NB4 (cell line): ENCODE data around the gene KIF3B.
"Not testable (repeated sequence)": the region's sequence is repeated elsewhere in the genome, so short reads cannot be mapped to it uniquely, and the experiment has no call there.

ENCODE experiments used
- DNase-seq: peaks from one replicate; pipeline ENCODE4 v3.0.0; 2010; ENCODE audit warnings: low read depth
- H3K4me3 ChIP-seq: one replicate; pipeline ENCODE4 v1.5.1; 2011; ENCODE audit warnings: mild to moderate bottlenecking, low read depth, low read length, moderate library complexity
- MAX ChIP-seq: IDR thresholded peaks from 2 replicates; pipeline ENCODE4 v1.6.1; 2011; ENCODE audit warnings: low read depth, low read length
- MYC ChIP-seq: IDR thresholded peaks from 2 replicates; pipeline ENCODE4 v1.6.1; 2011; ENCODE audit warnings: low read depth, low read length
- POLR2A ChIP-seq: IDR thresholded peaks from 2 replicates; pipeline ENCODE4 v1.6.1; 2011; ENCODE audit warnings: mild to moderate bottlenecking; ENCODE audit not compliant: insufficient read length; ENCODE audit errors: extremely low read depth
- TF ChIP-seq, protein P1 (sequence below): IDR thresholded peaks from one replicate; pipeline ENCODE4 v1.5.1; 2012; ENCODE audit warnings: low read depth, low read length

KIF3B gene

DNA sequence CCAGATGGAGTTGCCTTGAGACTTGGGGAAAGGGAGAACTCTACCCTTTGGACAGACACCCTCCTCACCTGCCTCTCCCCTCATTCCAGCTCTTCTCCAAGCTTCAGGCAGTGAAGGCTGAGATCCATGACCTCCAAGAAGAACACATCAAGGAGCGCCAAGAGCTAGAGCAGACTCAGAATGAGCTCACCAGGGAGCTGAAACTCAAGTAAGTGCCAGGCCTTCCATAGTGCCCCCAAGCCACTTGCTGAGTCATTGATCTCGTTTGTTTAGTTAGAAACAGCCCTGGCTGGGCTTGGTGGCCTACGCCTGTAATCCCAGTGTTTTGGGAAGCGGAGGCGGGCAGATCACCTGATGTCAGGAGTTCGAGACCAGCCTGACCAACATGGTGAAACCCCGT lies 39.2 kb downstream of the KIF3B start:
- H3K4me3 ChIP-seq, result no peak overlapping the region
- TF ChIP-seq POLR2A (no peak), MAX (no peak), MYC (no peak)
- TF ChIP-seq, protein P1, sequence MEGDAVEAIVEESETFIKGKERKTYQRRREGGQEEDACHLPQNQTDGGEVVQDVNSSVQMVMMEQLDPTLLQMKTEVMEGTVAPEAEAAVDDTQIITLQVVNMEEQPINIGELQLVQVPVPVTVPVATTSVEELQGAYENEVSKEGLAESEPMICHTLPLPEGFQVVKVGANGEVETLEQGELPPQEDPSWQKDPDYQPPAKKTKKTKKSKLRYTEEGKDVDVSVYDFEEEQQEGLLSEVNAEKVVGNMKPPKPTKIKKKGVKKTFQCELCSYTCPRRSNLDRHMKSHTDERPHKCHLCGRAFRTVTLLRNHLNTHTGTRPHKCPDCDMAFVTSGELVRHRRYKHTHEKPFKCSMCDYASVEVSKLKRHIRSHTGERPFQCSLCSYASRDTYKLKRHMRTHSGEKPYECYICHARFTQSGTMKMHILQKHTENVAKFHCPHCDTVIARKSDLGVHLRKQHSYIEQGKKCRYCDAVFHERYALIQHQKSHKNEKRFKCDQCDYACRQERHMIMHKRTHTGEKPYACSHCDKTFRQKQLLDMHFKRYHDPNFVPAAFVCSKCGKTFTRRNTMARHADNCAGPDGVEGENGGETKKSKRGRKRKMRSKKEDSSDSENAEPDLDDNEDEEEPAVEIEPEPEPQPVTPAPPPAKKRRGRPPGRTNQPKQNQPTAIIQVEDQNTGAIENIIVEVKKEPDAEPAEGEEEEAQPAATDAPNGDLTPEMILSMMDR, result no peak
- no peak for DNase-seq

DNA sequence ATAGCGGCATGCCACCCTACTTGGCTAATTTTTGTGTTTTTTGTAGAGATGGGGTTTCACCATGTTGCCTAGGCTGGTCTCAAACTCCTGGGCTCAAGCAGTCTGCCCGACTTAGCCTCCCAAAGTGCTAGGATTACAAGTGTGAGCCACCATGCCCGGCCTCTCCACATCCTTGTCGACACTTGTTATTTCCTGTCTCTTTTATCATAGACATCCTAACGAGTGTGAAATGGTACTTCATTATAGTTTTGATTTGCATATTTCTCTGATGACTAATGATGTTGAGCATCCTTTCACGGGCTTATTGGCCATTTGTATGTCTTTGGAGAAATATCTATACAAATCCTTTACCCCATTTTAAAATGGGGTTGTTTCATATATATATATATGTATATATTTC lies 41.6 kb downstream of the KIF3B start:
- no peak for DNase-seq
- no peak overlapping the region for H3K4me3 ChIP-seq
- TF ChIP-seq MYC (no peak), POLR2A (no peak), MAX (no peak)
- TF ChIP-seq, protein P1, result no peak

GRCh38 chr20:32320305-32320704 lies 42.9 kb downstream of the KIF3B start:
- no peak for TF ChIP-seq POLR2A
- TF ChIP-seq MYC, result no peak
- TF ChIP-seq, protein P1, result no peak
- no peak for TF ChIP-seq MAX
- DNase-seq, result no peak
- no peak overlapping the region for H3K4me3 ChIP-seq

DNA sequence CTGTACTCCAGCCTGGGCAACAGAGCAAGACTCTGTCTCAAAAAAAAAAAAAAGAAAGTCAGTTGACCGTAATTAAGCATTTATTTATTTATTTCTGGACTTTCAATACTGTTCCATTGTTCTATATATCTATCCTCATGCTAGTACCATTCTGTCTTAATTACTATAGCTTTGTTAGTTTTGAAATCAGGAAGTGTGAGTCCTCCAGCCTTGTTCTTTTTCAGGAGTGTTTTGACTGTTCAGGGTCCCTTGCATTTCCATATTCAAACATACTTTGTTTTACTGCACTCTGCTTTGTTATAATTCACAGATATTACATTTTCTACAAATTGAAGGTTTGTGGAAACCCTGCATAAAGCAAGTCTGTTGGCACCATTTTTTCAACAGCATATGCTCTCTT lies 43.9 kb downstream of the KIF3B start:
- no peak overlapping the region for H3K4me3 ChIP-seq
- TF ChIP-seq POLR2A (no peak), MAX (no peak), MYC (no peak)
- TF ChIP-seq, protein P1, result no peak

GRCh38 chr20:32322260-32322659 lies 44.8 kb downstream of the KIF3B start:
- DNase-seq, H3K4me3 ChIP-seq: not testable (repeated sequence)

More for the DNA sequence above, 43.9 kb downstream of the KIF3B start:
- no peak for DNase-seq

DNA sequence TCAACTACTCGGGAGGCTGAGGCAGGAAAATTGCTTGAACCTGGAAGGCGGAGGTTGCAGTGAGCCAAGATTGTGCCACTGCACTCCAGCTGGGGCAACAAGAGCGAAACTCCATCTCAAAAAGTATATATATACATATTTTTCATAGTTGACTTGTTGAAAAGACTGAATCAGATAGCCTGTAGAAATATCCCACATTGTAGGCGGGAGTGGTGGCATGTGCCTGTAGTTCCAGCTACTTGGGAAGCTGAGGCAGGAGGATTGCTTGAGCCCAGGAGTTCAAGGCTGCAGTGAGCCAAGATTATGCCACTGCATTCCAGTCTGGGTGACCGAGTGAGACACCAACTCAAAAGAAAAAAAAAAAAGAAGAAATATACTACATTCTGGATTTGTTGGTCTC lies 46.3 kb downstream of the KIF3B start:
- not testable (repeated sequence) for DNase-seq, H3K4me3 ChIP-seq

DNA sequence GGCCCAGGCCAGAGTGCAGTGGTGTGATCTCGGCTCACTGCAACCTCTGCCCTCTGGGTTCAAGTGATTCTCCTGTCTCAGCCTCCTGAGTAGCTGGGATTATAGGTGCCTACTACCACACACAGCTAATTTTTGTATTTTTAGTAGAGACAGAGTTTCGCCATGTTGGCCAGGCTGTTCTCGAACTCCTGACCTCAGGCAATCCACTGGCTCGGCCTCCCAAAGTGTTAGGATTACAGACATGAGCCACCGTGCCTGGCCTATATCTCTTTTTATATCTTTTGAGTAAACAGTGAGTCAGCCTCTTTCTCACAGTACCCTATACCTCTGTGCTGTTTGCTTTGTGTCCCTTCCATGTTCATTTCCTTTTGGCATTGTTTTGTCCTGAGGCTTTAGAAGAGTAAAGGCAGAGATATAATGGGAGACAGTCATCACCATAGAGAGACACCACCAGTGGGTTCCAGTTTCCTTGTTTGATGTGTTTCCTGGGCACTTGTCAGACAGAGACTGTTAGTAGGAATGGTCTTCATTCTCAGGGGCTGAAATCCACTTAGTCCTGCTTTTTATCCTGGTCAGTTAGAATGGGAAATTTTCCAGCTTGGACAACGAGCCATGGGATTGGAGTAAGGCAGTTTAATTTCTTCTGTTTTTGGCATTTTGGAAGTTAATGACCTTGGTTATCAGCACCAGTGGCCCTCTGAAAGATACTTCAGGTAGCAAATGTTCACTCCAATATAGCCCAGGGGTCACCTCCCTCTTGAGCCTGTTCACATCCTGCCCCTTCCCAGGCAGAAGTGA lies 48.5 kb downstream of the KIF3B start:
- no peak overlapping the region for H3K4me3 ChIP-seq
- TF ChIP-seq POLR2A, result no peak
- TF ChIP-seq, protein P1, result no peak
- TF ChIP-seq MYC, result no peak
- no peak for TF ChIP-seq MAX
- DNase-seq, result no peak
